Activated T-helper 9 cell treated with anti-CD3 and anti-CD28 coated beads, Interleukin-2, amount 50 U/mL, for 16 hours (primary cell): ENCODE data around the gene NRN1L.
"Not testable (repeated sequence)": the region's sequence is repeated elsewhere in the genome, so short reads cannot be mapped to it uniquely, and the experiment has no call there.

ENCODE experiments used
- DNase-seq: peaks from one replicate; pipeline ENCODE4 v3.0.0-alpha.2; 2020; ENCODE audit warnings: low read depth

Gene NRN1L

GRCh38 chr16:67883146-67883871 is 1.4 kb upstream of the NRN1L start:
- DNase-seq, result no peak

DNA sequence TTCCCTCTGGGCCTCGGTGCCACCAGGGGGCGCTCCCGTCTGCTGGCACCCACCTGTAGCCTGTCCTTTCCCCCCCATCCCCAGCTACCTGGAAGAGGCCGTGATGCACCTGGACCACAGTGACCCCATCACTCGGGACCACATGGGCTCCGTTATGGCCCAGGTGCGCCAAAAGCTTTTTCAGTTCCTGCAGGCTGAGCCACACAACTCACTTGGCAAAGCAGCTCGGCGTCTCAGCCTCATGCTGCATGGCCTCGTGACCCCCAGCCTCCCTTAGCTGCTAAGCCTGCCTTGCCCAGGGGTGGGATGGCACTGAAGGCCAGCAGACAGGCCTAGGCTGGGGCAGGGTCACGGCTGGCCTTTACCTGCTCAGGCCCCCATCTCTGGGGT is 818 bp upstream of the NRN1L start:
- DNase-seq, result peak; percentile 67

- no peak for DNase-seq
These were observed 860 bp downstream of the NRN1L start for GRCh38 chr16:67885545-67885944.

DNA sequence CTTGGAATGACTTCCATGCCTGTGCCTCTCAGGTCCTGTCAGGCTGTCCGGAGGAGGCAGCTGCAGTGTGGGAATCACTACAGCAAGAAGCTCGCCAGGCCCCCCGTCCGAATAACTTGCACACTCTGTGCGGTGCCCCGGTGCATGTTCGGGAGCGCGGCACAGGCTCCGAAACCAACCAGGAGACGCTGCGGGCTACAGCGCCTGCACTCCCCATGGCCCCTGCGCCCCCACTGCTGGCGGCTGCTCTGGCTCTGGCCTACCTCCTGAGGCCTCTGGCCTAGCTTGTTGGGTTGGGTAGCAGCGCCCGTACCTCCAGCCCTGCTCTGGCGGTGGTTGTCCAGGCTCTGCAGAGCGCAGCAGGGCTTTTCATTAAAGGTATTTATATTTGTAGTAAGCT is 1.3 kb downstream of the NRN1L start:
- DNase-seq, result no peak

DNA sequence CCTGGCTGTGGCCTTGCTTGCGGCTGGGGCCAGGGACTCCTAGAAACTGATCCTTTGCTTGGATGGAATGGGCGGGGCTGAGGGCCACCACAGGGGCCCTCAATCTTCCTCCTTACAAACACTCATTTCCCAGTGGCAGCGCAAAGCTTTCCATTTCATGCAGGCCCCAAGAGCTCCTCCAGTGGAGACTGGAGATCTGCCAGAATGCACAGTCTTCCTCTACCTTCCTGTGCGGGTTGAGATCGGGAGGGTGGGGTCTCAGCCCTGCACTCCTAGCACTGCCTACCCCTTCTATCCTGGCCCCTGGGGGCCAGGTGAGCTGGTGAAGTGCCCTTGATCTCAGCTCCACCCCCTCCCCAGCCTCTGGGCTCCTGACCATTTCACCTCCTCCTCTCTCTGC is 1.7 kb downstream of the NRN1L start:
- DNase-seq, result no peak

DNA sequence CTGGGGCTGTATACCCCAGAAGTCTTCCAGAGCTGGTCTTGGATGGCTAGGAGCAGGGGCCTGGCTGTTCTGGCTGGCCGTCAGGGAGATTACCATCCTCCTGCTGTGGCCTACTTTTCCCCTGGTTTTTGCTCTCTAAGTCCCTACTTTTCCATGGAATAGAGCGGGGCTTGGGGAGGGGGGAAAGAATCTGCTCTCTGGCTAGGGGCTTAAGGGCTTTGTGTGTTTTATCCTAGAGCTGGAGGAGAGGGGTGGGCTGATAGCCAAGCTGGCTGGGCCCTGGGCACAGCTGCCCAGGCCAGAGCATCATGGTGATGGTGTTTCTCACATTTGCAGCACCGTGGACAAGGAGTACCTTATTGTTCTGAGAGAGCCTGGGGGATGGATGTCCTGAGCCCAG is 3.6 kb downstream of the NRN1L start:
- no peak for DNase-seq

GRCh38 chr16:67892375-67892774 is 7.7 kb downstream of the NRN1L start:
- no peak for DNase-seq

GRCh38 chr16:67892899-67893742 is 8.4 kb downstream of the NRN1L start, which contains the start of gene PSKH1:
TSS of gene PSKH1 (plus strand) at chr16:67893254. CDS start at chr16:67908750, 15,496 bp downstream.
- peak; percentile 91 for DNase-seq

DNA sequence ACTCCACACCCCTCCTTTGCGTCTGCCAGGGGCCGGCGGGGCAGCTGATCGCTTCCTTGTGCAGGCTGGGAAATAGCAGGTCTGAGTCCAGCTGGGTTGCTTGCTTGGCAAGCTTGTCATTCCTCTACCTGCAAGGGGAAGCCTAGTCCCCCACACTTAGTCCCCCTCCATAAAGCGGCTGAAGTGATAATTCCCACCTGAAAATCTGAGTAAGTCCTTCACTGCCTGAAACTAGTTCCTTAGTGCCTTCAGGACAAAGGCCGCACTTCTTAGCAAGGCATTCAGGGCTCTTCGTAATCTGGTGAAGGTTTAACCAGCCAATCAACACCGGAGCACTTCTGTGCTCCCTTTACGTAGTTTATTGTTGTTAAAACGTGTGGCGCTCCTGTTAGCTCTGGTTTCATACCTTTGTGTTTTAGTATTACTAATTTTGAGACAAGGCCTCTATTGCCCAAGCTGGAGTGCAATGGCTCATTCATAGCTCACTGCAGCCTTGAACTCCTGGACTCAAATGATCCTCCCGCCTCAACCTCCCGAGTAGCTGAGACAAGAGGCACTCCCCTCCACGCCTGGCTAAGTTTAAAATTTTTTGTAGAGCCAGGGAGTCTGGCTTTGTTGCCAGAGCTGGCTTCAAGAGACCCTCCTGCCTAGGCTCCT is 9.2 kb downstream of the NRN1L start:
- DNase-seq, result no peak

- no peak for DNase-seq
These were observed 12.5 kb downstream of the NRN1L start for GRCh38 chr16:67897231-67897630.

DNA sequence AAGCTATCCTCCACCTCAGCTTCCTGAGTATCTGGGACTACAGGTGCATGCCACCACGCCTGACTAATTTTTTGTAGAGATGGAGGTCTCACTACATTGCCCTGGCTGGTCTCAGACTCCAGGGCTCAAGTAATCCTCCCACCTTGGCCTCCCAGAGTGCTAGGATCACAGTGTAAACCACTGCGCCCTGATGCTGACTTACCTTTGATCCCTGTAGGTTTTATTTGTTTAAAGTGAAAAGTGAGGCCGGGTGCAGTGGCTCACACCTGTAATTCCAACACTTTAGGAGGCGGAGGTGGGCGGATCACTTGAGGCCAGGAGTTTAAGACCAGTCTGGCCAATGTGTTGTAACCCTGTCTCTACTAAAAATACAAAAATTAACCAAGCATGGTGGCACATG is 17.0 kb downstream of the NRN1L start:
- no peak for DNase-seq

DNA sequence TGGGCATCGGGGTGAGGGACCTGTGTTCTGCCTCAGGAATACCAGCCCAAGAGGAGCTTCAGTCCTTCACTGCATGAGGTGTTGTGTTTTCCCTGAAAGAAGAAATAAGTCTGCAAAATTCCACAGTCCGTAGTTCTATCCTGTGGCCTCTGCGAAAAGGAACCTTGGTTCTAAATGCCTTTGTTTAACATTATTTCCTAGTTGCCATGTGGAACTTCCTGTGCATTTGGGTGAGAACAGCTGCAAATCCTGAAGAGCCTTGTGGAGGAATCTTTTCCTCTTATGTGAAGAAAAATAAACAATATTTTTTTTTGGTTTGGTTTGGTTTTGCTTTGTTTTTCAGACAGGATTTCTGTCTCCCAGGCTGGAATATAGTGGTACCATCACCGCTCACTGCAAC is 18.1 kb downstream of the NRN1L start:
- DNase-seq, result no peak

DNA sequence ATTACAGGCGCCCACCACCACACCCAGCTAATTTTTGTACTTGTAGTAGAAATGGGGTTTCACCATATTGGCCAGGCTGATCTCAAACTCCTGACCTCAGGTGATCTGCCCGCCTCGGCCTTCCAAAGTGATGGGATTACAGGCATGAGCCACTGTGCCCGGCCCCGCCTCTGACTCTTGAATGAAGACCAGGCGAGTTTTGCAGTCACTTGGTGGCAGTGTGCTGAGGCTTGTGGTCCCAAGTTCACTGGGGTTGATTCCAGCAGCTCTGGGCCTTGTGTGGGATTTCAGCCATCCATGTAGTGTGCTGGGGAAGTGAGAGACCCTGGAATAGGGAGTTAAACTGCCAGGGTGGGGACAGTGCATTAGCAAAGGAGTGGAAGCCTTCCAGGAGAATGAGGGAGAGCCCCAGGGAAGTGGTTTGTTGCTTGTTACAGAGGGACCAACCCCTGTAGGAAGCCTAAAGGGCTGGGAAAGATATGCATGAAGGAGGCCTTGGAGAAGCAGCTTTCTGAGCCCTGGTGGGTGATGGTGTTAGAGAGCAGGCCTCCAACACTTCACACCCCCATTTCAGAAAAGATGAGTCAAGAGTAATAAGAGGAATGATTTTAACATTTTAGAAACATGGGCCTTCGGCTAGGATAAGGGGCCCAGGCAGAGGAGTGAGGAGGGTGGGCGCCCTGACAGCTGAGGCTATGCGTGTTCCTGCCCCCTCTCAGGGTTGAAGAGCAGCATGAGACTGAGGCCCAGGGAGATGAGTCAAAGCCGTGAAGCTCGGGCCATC is 22.9 kb downstream of the NRN1L start:
- no peak for DNase-seq

DNA sequence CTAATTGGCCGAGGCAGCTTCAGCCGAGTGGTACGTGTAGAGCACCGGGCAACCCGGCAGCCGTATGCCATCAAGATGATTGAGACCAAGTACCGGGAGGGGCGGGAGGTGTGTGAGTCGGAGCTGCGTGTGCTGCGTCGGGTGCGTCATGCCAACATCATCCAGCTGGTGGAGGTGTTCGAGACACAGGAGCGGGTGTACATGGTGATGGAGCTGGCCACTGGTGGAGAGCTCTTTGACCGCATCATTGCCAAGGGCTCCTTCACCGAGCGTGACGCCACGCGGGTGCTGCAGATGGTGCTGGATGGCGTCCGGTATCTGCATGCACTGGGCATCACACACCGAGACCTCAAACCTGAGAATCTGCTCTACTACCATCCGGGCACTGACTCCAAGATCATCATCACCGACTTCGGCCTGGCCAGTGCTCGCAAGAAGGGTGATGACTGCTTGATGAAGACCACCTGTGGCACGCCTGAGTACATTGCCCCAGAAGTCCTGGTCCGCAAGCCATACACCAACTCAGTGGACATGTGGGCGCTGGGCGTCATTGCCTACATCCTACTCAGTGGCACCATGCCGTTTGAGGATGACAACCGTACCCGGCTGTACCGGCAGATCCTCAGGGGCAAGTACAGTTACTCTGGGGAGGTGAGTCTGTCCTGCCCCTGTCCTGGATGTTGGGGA is 24.5 kb downstream of the NRN1L start:
- DNase-seq, result no peak

DNA sequence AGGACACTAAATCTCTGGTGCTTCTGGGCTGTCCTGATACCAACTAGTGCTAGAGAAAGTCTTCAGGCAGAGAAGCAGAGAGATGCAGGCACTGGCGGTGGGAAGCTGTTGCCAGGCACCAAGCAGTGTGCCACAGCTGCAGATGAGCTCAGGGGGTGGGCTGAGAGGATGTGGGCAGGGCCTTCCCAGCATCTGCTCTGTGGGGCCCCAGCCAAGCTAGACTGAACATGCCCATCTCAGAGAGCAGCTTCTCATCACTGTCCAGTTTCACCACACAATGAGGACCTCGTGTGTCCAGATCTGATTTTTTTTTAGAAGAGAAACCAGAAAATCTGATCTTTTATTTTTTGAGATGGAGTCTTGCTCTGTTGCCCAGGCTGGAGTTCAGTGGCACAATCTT is 25.5 kb downstream of the NRN1L start:
- DNase-seq, result no peak

DNA sequence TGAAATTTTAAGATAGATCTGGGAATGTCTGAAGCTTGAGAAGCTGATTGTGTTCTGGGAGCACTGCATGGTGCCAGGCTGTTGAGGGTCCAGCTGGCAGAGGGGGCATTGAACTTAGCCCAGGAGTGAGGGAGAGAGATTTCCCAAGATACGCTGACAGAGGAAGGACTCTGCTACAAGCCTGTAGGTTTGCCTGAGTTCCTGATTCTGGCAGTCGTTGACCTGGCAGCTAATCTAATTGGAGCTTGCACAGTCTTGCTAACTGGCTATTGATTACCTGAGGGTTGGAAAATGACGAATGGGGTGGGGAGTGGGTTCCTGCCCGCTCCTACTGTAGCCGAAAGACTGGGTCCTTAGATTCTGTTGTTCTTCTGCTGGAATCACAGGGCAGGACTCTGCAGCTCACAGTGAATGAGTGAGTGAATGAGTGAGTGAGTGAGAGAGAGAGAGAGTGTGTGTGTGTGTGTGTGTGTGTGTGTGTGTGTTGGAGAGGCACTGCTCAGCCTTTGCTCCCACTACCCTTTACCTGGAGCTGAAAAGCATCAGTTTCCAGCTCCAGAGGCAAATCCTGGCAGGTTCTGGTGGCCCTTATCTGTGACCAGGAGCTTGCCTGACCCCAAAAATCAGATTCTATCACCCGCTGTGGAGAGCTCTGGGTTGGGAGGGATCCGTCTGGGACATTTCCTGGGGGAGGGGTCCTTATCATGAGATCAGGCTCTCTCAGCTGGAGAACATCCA is 30.2 kb downstream of the NRN1L start:
- no peak for DNase-seq

GRCh38 chr16:67915496-67915769 is 30.7 kb downstream of the NRN1L start:
- DNase-seq, result not testable (repeated sequence)

GRCh38 chr16:67915831-67916723 is 31.4 kb downstream of the NRN1L start:
- DNase-seq, result no peak

DNA sequence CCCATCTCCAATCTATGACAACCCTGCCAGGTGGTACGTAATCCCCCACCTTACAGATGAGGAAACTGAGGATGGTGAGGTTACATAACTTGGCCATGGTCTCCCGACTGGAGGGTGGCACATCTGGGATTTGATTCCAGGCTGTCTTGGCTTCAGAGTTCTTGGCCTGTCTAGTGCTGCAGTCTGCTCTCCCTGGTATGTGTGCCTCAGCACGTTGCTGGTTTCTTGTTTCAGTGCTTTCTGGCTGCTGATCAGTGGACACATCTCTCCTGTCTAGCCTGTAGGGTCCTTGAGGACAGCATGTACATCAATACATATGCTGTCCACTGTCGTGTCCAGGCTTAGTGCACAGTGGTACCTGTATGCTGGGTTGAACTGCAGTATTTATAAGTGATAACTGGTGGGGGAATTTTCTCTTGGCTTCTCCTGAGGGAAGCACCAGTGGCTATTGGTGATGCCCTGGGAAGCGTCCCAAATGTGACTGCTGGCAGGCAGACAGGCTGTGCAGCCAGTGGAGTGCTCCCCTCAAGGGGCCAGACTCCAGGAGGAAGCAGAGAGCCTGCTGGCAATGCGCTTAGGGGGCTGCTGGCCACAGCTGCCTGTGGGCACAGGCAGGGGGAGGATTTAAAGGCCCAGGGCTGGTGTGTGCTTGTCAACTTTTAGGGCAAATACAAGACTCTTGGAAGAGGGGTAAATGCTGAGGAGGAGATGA is 32.6 kb downstream of the NRN1L start:
- no peak for DNase-seq
